ENCODE results near the gene JARID2.

- TF ChIP-seq MTA3 (IDR thresholded peaks at IDR 0.05; ENCODE audit: borderline replicate concordance, low read length) (no peak), NR2C1 (IDR thresholded peaks at IDR 0.05) (no peak), CTCF (IDR thresholded peaks at IDR 0.05 in 2 of 3, conservative IDR thresholded peaks at IDR 0.05 in 1 of 3; ENCODE audit: control insufficient read depth in 2 of 3, extremely low read depth in 1 of 3, insufficient read depth in 1 of 3, low read depth in 3 of 3, low read length in 3 of 3) (no peak), POLR2AphosphoS5 (IDR thresholded peaks at IDR 0.05; ENCODE audit: low read length) (no peak)
Observed at GRCh38 chr6:15269619-15270018, 23.8 kb downstream of the JARID2 start.
